ENCODE data around the gene MYH7. TPM values are rescaled to one million over a fixed set of nuclear protein-coding genes. Genes with fewer than 3 reads are reported as not detected.
"Not testable (repeated sequence)": the region's sequence is repeated elsewhere in the genome, so short reads cannot be mapped to it uniquely, and the experiment has no call there.

MYH7 gene
- polyA plus RNA-seq, 2 of the 4 experiments (the other 2 are of a cell fraction) = not detected

DNA sequence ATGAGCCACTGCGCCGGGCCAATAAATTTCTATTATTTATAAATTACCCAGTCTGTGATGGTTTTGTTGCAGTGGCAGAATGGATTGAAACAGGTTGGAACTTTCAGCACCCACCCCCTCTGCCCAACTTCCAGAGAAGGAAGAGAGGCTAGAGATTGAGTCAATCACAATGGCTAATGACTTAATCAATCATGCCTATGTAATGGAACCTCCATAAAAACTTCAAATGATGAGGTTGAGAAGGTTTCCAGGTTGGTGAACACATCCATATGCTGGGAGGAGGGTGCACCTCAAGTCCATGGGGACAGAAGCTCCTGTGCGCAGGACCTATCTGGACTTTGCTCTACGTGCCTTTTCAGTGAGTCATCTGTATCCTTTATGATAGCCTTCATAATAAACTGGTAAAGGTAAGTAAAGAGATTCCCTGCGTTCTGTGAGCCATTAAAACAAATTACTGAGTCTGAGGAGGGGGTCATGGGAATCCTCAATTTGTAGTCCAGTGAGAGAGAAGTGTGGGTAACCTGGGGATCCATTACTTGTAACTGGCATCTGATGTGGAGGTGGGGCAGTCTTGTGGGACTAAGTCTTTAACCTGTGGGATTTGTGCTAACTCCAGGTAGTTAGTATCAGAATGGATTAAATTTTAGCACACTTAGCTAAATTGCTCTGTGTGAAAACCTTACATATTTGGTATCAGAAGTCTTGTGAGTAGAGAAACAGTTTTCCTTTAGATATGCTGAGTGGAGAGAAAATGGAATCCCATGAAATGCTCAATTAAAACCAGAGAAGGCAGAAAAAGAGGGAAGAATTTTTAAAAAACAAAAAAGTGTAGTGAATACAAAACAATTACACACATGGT, 22.4 kb upstream of the MYH7 start:
- TF ChIP-seq KDM1A (IDR thresholded peaks at IDR 0.05; ENCODE audit: low read depth) (no peak), MAFK (IDR thresholded peaks at IDR 0.05; ENCODE audit: partially characterized antibody) (peak; percentile 41), FOXS1 (CRISPR knock-in tag; IDR thresholded peaks at IDR 0.05) (no peak), NPAS2 (CRISPR knock-in tag; IDR thresholded peaks at IDR 0.05; ENCODE audit: borderline replicate concordance) (no peak)
- WGBS (ENCODE audit: missing lambda C conversion rate) = 39% methylated on average over 5 of the region's 5 CpGs
- ChIA-PET CTCF (interaction anchor here (0.6 to 1.7 kb wide), 4 partner anchors 10 to 131 kb away, joined by 3 to 7 read pairs (median 6); no protein-coding TSS in a partner anchor), POLR2A (no interaction called here)
- DNase-seq (ENCODE audit: low read depth in 1 of 2, low spot score in 1 of 2) (peak in 1 of 2 experiments; percentile 35), FAIRE-seq (no peak), ATAC-seq (peak; percentile 62 to 70; a peak in 3 of 6 replicates)
- no peak overlapping the region for H3K4me3 ChIP-seq
- peaks cover 7% of the 10 kb centered on the region; the same call in 2 of the 3 replicates for H3K4me1 ChIP-seq
- peak overlapping the region; percentile 23; the same call in 1 of the 3 replicates for H3K4me2 ChIP-seq
- H3K9me3 ChIP-seq = no peaks in the 10 kb centered on the region
- H3K27ac ChIP-seq = no peak overlapping the region

DNA sequence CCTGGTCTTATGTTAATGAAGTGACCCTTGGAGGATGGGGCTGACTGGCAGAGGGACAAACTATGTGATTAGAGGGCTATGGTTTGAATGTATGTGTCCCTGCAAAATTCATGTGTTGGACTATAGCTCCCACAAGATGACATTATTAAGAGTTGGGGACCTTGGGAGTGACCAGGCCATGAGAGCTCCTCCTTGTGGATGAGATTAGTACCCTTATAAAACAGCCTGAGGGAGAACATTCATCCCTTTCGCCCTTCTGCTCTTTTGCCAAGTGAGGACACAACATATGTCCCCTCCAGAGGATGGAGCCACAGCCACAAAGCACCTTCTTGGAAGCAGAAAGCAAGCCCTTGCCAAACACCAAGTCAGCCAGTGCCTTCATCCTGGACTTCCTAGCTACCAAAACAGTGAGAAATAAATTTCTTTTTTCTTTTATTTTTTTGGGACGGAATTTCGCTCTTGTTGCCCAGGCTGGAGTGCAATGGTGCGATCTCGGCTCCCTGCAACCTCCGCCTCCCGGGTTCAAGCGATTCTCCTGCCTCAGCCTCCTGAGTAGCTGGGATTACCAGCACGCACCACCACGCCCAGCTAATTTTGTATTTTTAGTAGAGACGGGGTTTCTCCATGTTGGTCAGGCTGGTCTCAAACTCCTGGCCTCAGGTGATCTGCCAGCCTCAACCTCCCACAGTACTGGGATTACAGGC, 21.6 kb upstream of the MYH7 start:
- H3K4me3 ChIP-seq, POLR2A ChIA-PET, H3K27ac ChIP-seq, FAIRE-seq, H3K9me3 ChIP-seq, H3K4me1 ChIP-seq: not testable (repeated sequence)
- DNase-seq (ENCODE audit: low read depth in 1 of 2, low spot score in 1 of 2) (peak in 1 of 2 experiments; percentile 12), ATAC-seq (peak; percentile 68 to 70; a peak in 5 of 6 replicates)
- peak in 1 of 2 experiments; percentile 16; a peak in 1 of 5 replicates for TF ChIP-seq RAD21 (conservative IDR thresholded peaks at IDR 0.05 in 1 of 2, IDR thresholded peaks at IDR 0.05 in 1 of 2)
- peak overlapping the region; percentile 23; the same call in 1 of the 3 replicates for H3K4me2 ChIP-seq
- WGBS (ENCODE audit: missing lambda C conversion rate) = 73% methylated on average over 11 of the region's 11 CpGs
- CTCF ChIA-PET = interaction anchor here (0.6 to 1.7 kb wide), 11 partner anchors 10 to 192 kb away, joined by 3 to 7 read pairs (median 4); partner anchors contain the start of gene NGDN

DNA sequence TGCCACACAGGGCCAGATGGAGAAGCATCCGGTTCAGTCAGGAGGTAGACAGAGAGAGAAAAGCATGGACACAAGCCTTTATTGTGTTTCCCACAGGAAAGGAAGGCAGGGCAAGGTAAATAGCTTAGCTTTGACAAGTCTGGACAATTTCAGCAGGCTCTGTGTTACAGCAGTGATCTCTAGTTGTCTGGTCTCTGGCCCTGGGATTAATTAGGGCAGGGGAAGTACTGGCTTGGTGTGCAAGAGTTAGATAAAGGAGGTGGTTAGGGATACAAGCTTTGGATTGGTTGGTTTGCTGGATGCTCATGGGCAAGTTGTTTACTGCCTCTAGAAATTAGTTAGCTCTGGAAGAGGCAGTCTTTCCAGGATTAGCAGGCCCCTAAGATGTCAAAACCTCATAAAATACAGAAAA, 19.0 kb upstream of the MYH7 start:
- WGBS (ENCODE audit: missing lambda C conversion rate) = 23% methylated on average over 1 of the region's 1 CpG

DNA sequence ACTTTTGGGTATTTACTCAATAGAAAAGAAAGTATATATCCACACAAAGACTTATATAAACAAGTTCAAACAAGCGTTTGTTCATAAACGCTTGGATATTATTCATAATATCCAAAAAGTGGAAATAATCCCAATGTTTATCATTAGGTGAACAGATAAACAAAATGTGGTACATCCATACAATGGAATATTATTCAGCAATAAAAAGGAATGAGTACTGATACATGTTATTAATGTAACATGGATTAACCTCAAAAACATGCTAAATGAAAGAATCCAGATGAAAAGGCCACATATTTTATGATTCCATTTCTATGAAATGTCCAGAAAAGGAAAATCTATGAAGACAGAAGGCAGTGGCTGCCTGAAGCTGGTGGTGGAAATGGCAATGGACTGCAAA, 16.8 kb upstream of the MYH7 start:
- Histone ChIP-seq H3K4me2 (no peak overlapping the region), H3K4me1 (no peaks in the 10 kb centered on the region; the same call in 2 of the 3 replicates), H3K27ac (no peak overlapping the region), H3K4me3 (no peak overlapping the region), H3K9me3 (peaks cover 7% of the 10 kb centered on the region; the same call in 2 of the 3 replicates)
- TF ChIP-seq ZSCAN20 (CRISPR knock-in tag; IDR thresholded peaks at IDR 0.05) (no peak), PHF8 (IDR thresholded peaks at IDR 0.05; ENCODE audit: borderline replicate concordance, low read depth) (no peak), BHLHE40 (IDR thresholded peaks at IDR 0.05; ENCODE audit: low read depth, low read length) (no peak), ZC3H11A (IDR thresholded peaks at IDR 0.05) (no peak), EHF (CRISPR knock-in tag; IDR thresholded peaks at IDR 0.05) (no peak), POLR2AphosphoS2 (conservative IDR thresholded peaks at IDR 0.05; ENCODE audit: low read length) (no peak)
- TF ChIP-seq, protein P1, sequence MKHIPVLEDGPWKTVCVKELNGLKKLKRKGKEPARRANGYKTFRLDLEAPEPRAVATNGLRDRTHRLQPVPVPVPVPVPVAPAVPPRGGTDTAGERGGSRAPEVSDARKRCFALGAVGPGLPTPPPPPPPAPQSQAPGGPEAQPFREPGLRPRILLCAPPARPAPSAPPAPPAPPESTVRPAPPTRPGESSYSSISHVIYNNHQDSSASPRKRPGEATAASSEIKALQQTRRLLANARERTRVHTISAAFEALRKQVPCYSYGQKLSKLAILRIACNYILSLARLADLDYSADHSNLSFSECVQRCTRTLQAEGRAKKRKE (CRISPR knock-in tag; IDR thresholded peaks at IDR 0.05; ENCODE audit: low read depth) = no peak
- TF ChIP-seq, protein P2, sequence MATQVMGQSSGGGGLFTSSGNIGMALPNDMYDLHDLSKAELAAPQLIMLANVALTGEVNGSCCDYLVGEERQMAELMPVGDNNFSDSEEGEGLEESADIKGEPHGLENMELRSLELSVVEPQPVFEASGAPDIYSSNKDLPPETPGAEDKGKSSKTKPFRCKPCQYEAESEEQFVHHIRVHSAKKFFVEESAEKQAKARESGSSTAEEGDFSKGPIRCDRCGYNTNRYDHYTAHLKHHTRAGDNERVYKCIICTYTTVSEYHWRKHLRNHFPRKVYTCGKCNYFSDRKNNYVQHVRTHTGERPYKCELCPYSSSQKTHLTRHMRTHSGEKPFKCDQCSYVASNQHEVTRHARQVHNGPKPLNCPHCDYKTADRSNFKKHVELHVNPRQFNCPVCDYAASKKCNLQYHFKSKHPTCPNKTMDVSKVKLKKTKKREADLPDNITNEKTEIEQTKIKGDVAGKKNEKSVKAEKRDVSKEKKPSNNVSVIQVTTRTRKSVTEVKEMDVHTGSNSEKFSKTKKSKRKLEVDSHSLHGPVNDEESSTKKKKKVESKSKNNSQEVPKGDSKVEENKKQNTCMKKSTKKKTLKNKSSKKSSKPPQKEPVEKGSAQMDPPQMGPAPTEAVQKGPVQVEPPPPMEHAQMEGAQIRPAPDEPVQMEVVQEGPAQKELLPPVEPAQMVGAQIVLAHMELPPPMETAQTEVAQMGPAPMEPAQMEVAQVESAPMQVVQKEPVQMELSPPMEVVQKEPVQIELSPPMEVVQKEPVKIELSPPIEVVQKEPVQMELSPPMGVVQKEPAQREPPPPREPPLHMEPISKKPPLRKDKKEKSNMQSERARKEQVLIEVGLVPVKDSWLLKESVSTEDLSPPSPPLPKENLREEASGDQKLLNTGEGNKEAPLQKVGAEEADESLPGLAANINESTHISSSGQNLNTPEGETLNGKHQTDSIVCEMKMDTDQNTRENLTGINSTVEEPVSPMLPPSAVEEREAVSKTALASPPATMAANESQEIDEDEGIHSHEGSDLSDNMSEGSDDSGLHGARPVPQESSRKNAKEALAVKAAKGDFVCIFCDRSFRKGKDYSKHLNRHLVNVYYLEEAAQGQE (IDR thresholded peaks at IDR 0.05) = no peak
- WGBS (ENCODE audit: missing lambda C conversion rate) = 33% methylated on average over 2 of the region's 2 CpGs
- FAIRE-seq (peak; percentile 23), DNase-seq (ENCODE audit: low read depth in 1 of 2, low spot score in 1 of 2) (no peak), ATAC-seq (no peak)
- POLR2A ChIA-PET = no interaction called here
- CTCF ChIA-PET = interaction anchor here (2.6 kb wide), 1 partner anchor 72 kb away, joined by 9 read pairs; no protein-coding TSS in a partner anchor

More for the DNA sequence above, 19.0 kb upstream of the MYH7 start:
- Histone ChIP-seq H3K4me1 (peaks cover 7% of the 10 kb centered on the region; the same call in 2 of the 3 replicates), H3K27ac (no peak overlapping the region), H3K4me3 (no peak overlapping the region), H3K9me3 (peaks cover 7% of the 10 kb centered on the region; the same call in 2 of the 3 replicates), H3K4me2 (no peak overlapping the region)
- CTCF ChIA-PET = interaction anchor here (1.1 to 1.4 kb wide), 3 partner anchors 12 to 61 kb away, joined by 3 to 6 read pairs (median 4); no protein-coding TSS in a partner anchor
- DNase-seq (ENCODE audit: low read depth in 1 of 2, low spot score in 1 of 2) (no peak), ATAC-seq (no peak), FAIRE-seq (no peak)
- no peak for TF ChIP-seq SMC3 (IDR thresholded peaks at IDR 0.05)
- no peak for TF ChIP-seq EHMT2 (IDR thresholded peaks at IDR 0.05; ENCODE audit: low read depth)
- no peak for TF ChIP-seq ZFP36 (IDR thresholded peaks at IDR 0.05; ENCODE audit: borderline replicate concordance, partially characterized antibody)
- TF ChIP-seq ZNF302 (CRISPR knock-in tag; IDR thresholded peaks at IDR 0.05) = no peak
- TF ChIP-seq POLR2AphosphoS2 (conservative IDR thresholded peaks at IDR 0.05; ENCODE audit: low read length) = no peak
- TF ChIP-seq KDM1A (IDR thresholded peaks at IDR 0.05; ENCODE audit: low read depth) = no peak
- TF ChIP-seq EHF (CRISPR knock-in tag; IDR thresholded peaks at IDR 0.05) = no peak
- POLR2A ChIA-PET = no interaction called here

All from A549 (cell line).